Stomach (tissue), 9 donors: Measurements from ENCODE around the gene TM9SF4. TPM values are rescaled to one million over a fixed set of nuclear protein-coding genes. Genes with fewer than 3 reads are reported as not detected.

Experiments
- DNase-seq, 2 donors: peaks; one replicate each; pipeline versions ENCODE4 v3.0.0 to v3.0.0-alpha.2; 2013 to 2019
- H3K27ac ChIP-seq, 5 donors: fragments of 200-600 bp in 4 of 5; sonication (generic) in 4 of 5; one replicate each; pipeline ENCODE4 v1.5.1; 2013 to 2019; ENCODE audit warnings: mild to moderate bottlenecking in 1 of 5, moderate library complexity in 1 of 5
- H3K27me3 ChIP-seq, 3 donors: fragments of 200-600 bp; sonication (generic); one replicate each; pipeline ENCODE4 v1.5.1; 2017 to 2019; ENCODE audit warnings: mixed run types in 1 of 3
- H3K36me3 ChIP-seq, 4 donors: fragments of 200-600 bp; sonication (generic); 1 replicate in 3 of 4; 2 replicates in 1 of 4; pipeline ENCODE4 v1.5.1; 2016 to 2019
- H3K4me1 ChIP-seq, 4 donors: fragments of 200-600 bp; sonication (generic); one replicate each; pipeline ENCODE4 v1.5.1; 2016 to 2019
- H3K4me3 ChIP-seq, 4 donors: fragments of 200-600 bp; sonication (generic) in 3 of 4; one replicate each; pipeline ENCODE4 v1.5.1; 2016 to 2019; ENCODE audit warnings: mild to moderate bottlenecking in 1 of 4
- H3K9me3 ChIP-seq, 4 donors: fragments of 200-600 bp; sonication (generic); one replicate each; pipeline ENCODE4 v1.5.1; 2016 to 2019
- EP300 ChIP-seq: sonication (generic); formaldehyde crosslinking; IDR thresholded peaks from one replicate; pipeline ENCODE4 v1.6.1; 2017; ENCODE audit warnings: antibody characterized with exemption
- POLR2A ChIP-seq, 4 donors: fragments of 450-650 bp; IDR thresholded peaks; one replicate each; pipeline ENCODE4 v1.6.1; 2016; ENCODE audit warnings: antibody characterized with exemption in 4 of 4, control low read depth in 2 of 4, mild to moderate bottlenecking in 1 of 4, moderate library complexity in 1 of 4
- POLR2AphosphoS5 ChIP-seq, 3 donors: sonication (generic); formaldehyde crosslinking; IDR thresholded peaks; one replicate each; pipeline ENCODE4 v1.6.1; 2016; ENCODE audit warnings: antibody characterized with exemption in 3 of 3
- WGBS, 5 donors: extraction: QIAGEN DNeasy Blood & Tissue Kit in 3 of 5; methylation state at CpG; one replicate each; pipeline versions ENCODE4 v1.1.5 to v1.1.7; 2013 to 2018; 5-methylcytosine and 5-hydroxymethylcytosine counted together
- intact Hi-C: fragments of 100-400 bp; cut with DNase I; formaldehyde crosslinking; loops from one replicate; pipeline ENCODE4 v1.15.1; 2023; ENCODE audit warnings: low total_unique reads
- polyA plus RNA-seq, 3 donors: library from polyadenylated mRNA; stranded (reverse); fragments of 200-250 nt; gene quantifications; one replicate each; pipeline ENCODE4 v1.2.3, GENCODE V29; 2013
- total RNA-seq, 5 donors: library from RNA; depleted of rRNA; stranded (reverse); fragments of >200 nt; gene quantifications; one replicate each; pipeline versions ENCODE4 v1.1.0 to v1.2.3, GENCODE V29; 2014 to 2016
- TF ChIP-seq, protein P1 (sequence below), 7 experiments: fragments of 450-650 bp in 4 of 7; fragments of 200-600 bp in 3 of 7; sonication (generic) in 3 of 7; IDR thresholded peaks; one replicate each; pipeline ENCODE4 v1.5.1; 2016 to 2019; ENCODE audit warnings: antibody characterized with exemption in 7 of 7, control low read depth in 2 of 7, mild to moderate bottlenecking in 1 of 7
- donor health status: healthy with polysubstance abuse.
- donor health status: Bipolar disorder and iron deficiency.
- donor health status: healthy.

Gene TM9SF4
- total and polyA plus RNA-seq, 8 donors: 6.7 to 50.8 (median 21.9) TPM

DNA sequence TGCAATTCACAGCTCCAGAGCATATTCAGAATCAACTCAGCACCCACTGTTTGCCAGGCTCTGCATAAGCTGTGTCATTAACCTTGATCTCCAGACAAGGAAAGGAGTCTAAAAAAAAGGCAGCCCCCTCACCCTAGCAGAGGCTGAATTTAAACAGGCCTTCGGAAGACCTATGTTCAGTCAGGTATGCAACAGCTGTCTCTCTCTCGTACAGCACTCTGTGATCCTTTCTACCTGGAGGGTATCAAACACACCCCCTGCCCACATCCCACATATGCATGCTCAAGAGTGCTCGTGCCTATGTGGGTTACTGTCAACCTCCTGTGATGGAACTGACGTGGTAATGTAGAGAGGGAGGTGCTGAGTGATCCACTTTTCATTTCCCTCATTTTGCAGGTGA is 89.5 kb downstream of the TM9SF4 start:
- DNase-seq: no peak
- H3K4me1 ChIP-seq: peaks cover 41 to 81% (median 61%) of the 10 kb centered on the region in 4 donors
- H3K27ac ChIP-seq: peak overlapping the region in 4 of 5 donors; percentile 4 to 10 (median 7)
- H3K9me3 ChIP-seq: no peaks in the 10 kb centered on the region
- no peak overlapping the region for H3K4me3 ChIP-seq
- no peaks in the 10 kb centered on the region for H3K27me3 ChIP-seq
- TF ChIP-seq POLR2AphosphoS5 (IDR thresholded peaks at IDR 0.05): no peak
- TF ChIP-seq POLR2A (IDR thresholded peaks at IDR 0.05): no peak
- no peak for TF ChIP-seq EP300
- TF ChIP-seq, protein P1, sequence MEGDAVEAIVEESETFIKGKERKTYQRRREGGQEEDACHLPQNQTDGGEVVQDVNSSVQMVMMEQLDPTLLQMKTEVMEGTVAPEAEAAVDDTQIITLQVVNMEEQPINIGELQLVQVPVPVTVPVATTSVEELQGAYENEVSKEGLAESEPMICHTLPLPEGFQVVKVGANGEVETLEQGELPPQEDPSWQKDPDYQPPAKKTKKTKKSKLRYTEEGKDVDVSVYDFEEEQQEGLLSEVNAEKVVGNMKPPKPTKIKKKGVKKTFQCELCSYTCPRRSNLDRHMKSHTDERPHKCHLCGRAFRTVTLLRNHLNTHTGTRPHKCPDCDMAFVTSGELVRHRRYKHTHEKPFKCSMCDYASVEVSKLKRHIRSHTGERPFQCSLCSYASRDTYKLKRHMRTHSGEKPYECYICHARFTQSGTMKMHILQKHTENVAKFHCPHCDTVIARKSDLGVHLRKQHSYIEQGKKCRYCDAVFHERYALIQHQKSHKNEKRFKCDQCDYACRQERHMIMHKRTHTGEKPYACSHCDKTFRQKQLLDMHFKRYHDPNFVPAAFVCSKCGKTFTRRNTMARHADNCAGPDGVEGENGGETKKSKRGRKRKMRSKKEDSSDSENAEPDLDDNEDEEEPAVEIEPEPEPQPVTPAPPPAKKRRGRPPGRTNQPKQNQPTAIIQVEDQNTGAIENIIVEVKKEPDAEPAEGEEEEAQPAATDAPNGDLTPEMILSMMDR (IDR thresholded peaks at IDR 0.05): no peak
- H3K36me3 ChIP-seq: peaks cover 50 to 78% (median 75%) of the 10 kb centered on the region in 4 donors
- intact Hi-C loops: no loop called here
- 66 to 82% (median 71%) methylated on average over 4 of the region's 4 CpGs for WGBS, 5 donors

DNA sequence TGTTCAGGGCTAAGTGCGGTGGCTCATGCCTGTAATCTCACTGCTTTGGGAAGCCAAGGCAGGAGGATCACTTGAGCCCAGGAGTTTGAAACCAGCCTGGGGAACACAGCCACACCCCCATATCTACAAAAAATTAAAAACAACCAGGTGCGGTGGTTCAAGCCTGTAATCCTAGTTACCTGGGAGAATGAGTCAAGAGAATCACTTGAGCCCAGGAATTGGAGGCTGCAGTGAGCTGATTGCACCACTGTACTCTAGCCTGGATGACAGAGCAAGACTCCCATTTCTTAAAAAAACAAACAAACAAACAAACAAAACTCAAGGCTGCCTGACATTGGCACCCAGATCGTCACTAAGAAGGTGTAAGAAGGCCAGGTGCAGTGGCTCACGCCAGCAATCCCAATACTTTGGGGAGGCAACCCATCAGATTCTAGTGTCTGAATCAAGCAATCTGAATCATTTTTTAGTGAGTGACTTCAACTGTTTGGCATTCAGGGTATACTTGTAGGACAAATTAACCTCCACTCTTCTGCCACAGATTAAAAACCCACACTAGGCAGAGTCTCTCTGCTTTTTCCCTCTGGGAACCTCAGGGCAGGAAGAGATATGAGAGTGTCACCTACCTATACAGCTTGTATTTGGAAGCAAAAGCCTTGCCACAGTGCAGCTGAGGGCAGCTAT is 91.9 kb downstream of the TM9SF4 start:
- Histone ChIP-seq H3K27ac (peak overlapping the region in 4 of 5 donors; percentile 28 to 97 (median 92)), H3K36me3 (peaks cover 44 to 57% (median 56%) of the 10 kb centered on the region in 4 donors), H3K9me3 (no peaks in the 10 kb centered on the region), H3K27me3 (no peaks in the 10 kb centered on the region), H3K4me3 (no peak overlapping the region), H3K4me1 (peaks cover 60 to 84% (median 69%) of the 10 kb centered on the region in 4 donors)
- no peak for TF ChIP-seq POLR2A (IDR thresholded peaks at IDR 0.05)
- TF ChIP-seq POLR2AphosphoS5 (IDR thresholded peaks at IDR 0.05): no peak
- no peak for TF ChIP-seq EP300
- TF ChIP-seq, protein P1 (IDR thresholded peaks at IDR 0.05): no peak
- 77 to 86% (median 83%) methylated on average over 4 of the region's 4 CpGs for WGBS, 5 donors
- no peak for DNase-seq
- intact Hi-C loops: no loop called here

DNA sequence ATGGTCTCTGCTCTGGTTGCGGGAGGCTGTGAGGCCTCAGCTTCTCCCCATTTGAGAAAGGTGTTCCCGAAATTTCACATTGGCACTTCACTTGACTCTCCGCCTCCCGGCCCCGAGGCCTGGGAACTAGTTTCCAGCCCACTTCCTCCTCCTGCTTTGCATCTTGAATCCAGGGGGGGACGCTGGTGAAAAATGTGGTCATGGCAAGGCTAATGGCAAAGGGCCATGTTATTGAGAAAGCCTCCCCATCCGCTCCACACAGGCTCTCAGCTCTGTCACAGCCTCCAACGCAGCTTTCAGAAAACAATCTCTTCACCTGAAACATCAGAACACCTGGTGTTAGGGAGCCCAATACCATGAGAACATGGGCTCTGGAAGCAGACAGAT is 92.5 kb downstream of the TM9SF4 start:
- Histone ChIP-seq H3K27me3 (no peaks in the 10 kb centered on the region), H3K9me3 (no peaks in the 10 kb centered on the region), H3K4me3 (no peak overlapping the region), H3K4me1 (peaks cover 64 to 88% (median 74%) of the 10 kb centered on the region in 4 donors), H3K27ac (peak overlapping the region in 4 of 5 donors; percentile 28 to 97 (median 92)), H3K36me3 (peaks cover 39 to 52% (median 51%) of the 10 kb centered on the region in 4 donors)
- DNase-seq: no peak
- 65 to 80% (median 70%) methylated on average over 8 of the region's 8 CpGs for WGBS, 5 donors
- intact Hi-C loops: no loop called here
- TF ChIP-seq POLR2A (IDR thresholded peaks at IDR 0.05): no peak
- TF ChIP-seq POLR2AphosphoS5 (IDR thresholded peaks at IDR 0.05): no peak
- no peak for TF ChIP-seq EP300
- TF ChIP-seq, protein P1 (IDR thresholded peaks at IDR 0.05): no peak

DNA sequence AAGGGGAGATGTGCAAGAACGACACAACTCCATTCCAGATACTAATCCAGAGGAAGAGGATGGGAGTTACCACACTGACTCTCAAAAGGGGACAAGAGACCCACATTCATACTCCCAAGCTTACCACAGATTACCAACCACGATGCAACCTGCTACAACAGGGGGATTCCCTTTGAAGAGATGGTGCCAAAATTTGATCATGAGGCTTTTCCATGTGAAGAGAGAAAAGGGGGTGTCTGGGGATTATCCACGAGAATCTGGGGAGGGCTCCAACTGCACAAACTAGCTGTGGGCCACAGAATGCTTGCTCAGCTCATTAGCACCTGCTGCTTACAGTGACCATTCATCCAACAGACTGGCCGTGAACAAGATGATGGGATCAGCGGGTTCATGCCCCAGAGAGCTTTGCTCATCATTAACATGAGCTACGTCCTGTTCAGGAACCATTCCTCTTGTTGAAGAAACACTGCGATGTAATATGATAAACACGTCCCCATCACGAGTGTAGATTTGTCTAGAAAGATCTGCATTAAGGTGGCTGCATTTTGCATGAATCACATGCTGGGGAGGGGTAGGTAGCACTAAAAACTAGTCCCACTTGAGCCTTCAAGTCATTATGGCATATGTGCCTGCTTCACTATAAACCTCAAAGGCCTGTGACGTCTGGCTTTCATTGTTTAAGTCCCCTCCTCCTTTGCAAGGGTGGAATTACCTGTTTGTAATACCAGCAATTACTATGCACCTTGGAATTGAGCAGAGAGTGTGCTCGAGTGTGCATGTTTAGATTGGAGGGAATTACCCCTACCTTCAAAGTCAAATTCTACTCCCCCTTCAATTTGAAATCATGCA is 94.1 kb downstream of the TM9SF4 start:
- Histone ChIP-seq H3K27me3 (no peaks in the 10 kb centered on the region), H3K27ac (peak overlapping the region; percentile 91 to 97 (median 92)), H3K9me3 (no peaks in the 10 kb centered on the region), H3K36me3 (peaks cover 28 to 36% (median 35%) of the 10 kb centered on the region in 4 donors), H3K4me1 (peaks cover 60 to 81% (median 79%) of the 10 kb centered on the region in 4 donors), H3K4me3 (peak overlapping the region in 1 of 4 donors; percentile 11)
- DNase-seq: peak in 1 of 2 donors; percentile 80
- intact Hi-C loops: no loop called here
- TF ChIP-seq, protein P1 (IDR thresholded peaks at IDR 0.05): no peak
- peak in 1 of 3 donors; percentile 52 for TF ChIP-seq POLR2AphosphoS5 (IDR thresholded peaks at IDR 0.05)
- 31 to 51% (median 37%) methylated on average over 11 of the region's 11 CpGs for WGBS, 5 donors
